Upper lobe of left lung (tissue), 4 donors: ENCODE measurements around the gene SERPINI2.

ENCODE experiments used
- EP300 ChIP-seq, 4 donors: sonication (generic); formaldehyde crosslinking; IDR thresholded peaks; one replicate each; pipeline ENCODE4 v1.5.1; 2017; ENCODE audit warnings: antibody characterized with exemption in 4 of 4, control low read depth in 2 of 4
- POLR2A ChIP-seq, 4 donors: fragments of 450-650 bp; IDR thresholded peaks; one replicate each; pipeline ENCODE4 v1.5.1; 2016 to 2017; ENCODE audit warnings: antibody characterized with exemption in 4 of 4, mild to moderate bottlenecking in 2 of 4
- POLR2AphosphoS5 ChIP-seq, 2 donors: sonication (generic); formaldehyde crosslinking; IDR thresholded peaks; one replicate each; pipeline ENCODE4 v1.5.1; 2017; ENCODE audit warnings: antibody characterized with exemption in 2 of 2
- TF ChIP-seq, protein P1 (sequence below), 6 experiments: fragments of 450-650 bp in 4 of 6; fragments of 200-600 bp in 2 of 6; sonication (generic) in 2 of 6; IDR thresholded peaks; one replicate each; pipeline ENCODE4 v1.5.1; 2016 to 2019; ENCODE audit warnings: antibody characterized with exemption in 6 of 6

DNA sequence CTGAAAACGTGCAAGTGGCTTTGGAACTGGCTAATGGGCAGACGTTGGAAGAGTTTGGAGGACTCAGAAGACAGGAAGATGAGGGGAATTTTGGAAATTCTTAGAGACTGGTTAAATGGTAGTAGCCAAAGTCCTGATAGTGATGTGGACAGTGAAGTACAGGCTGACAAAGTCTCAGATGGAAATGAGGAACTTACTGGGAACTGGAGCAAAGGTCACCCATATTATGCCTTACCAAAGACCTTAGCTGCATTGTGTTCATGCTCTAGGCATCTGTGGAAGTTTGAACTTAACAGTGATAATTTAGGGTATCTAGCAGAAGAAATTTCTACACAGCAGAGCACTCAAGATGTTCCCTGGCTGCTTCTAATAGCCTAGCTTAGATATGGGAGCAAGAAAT, 28.6 kb upstream of the SERPINI2 start:
- no peak for TF ChIP-seq POLR2A (IDR thresholded peaks at IDR 0.05)
- TF ChIP-seq, protein P1, sequence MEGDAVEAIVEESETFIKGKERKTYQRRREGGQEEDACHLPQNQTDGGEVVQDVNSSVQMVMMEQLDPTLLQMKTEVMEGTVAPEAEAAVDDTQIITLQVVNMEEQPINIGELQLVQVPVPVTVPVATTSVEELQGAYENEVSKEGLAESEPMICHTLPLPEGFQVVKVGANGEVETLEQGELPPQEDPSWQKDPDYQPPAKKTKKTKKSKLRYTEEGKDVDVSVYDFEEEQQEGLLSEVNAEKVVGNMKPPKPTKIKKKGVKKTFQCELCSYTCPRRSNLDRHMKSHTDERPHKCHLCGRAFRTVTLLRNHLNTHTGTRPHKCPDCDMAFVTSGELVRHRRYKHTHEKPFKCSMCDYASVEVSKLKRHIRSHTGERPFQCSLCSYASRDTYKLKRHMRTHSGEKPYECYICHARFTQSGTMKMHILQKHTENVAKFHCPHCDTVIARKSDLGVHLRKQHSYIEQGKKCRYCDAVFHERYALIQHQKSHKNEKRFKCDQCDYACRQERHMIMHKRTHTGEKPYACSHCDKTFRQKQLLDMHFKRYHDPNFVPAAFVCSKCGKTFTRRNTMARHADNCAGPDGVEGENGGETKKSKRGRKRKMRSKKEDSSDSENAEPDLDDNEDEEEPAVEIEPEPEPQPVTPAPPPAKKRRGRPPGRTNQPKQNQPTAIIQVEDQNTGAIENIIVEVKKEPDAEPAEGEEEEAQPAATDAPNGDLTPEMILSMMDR (IDR thresholded peaks at IDR 0.05) = no peak
- TF ChIP-seq POLR2AphosphoS5 (IDR thresholded peaks at IDR 0.05) = no peak
- TF ChIP-seq EP300 (IDR thresholded peaks at IDR 0.05) = no peak
